Measurements from ENCODE around the gene ZIC1. TPM values are rescaled to one million over a fixed set of nuclear protein-coding genes. Genes with fewer than 3 reads are reported as not detected.

ZIC1 gene
- total RNA-seq, 1 donor from 2014 or later: not detected

- no peaks in the 10 kb centered on the region for H3K36me3 ChIP-seq (ENCODE audit: control insufficient read depth, insufficient read depth, low read length)
- no peak for DNase-seq (ENCODE audit: low read depth)
- peaks cover 91% of the 10 kb centered on the region for H3K27me3 ChIP-seq (ENCODE audit: control insufficient read depth, insufficient read depth, low read length)
- no peak for TF ChIP-seq CTCF (IDR thresholded peaks at IDR 0.05; ENCODE audit: insufficient read depth, low read length, poor library complexity, severe bottlenecking)
- no peak overlapping the region for H3K4me3 ChIP-seq (ENCODE audit: low read depth, low read length)
These were observed 15.8 kb upstream of the ZIC1 start for GRCh38 chr3:147393261-147393942.

- Histone ChIP-seq H3K36me3 (ENCODE audit: control insufficient read depth, insufficient read depth, low read length) (no peaks in the 10 kb centered on the region), H3K4me3 (ENCODE audit: low read depth, low read length) (no peak overlapping the region), H3K27me3 (ENCODE audit: control insufficient read depth, insufficient read depth, low read length) (peaks cover 88% of the 10 kb centered on the region)
- no peak for DNase-seq (ENCODE audit: low read depth)
- TF ChIP-seq CTCF (IDR thresholded peaks at IDR 0.05; ENCODE audit: insufficient read depth, low read length, poor library complexity, severe bottlenecking): no peak
These were observed 15.0 kb upstream of the ZIC1 start for GRCh38 chr3:147393943-147394883.

GRCh38 chr3:147394884-147395225 is 14.3 kb upstream of the ZIC1 start:
- no peak overlapping the region for H3K4me3 ChIP-seq (ENCODE audit: low read depth, low read length)
- no peaks in the 10 kb centered on the region for H3K36me3 ChIP-seq (ENCODE audit: control insufficient read depth, insufficient read depth, low read length)
- H3K27me3 ChIP-seq (ENCODE audit: control insufficient read depth, insufficient read depth, low read length): peaks cover 85% of the 10 kb centered on the region
- no peak for TF ChIP-seq CTCF (IDR thresholded peaks at IDR 0.05; ENCODE audit: insufficient read depth, low read length, poor library complexity, severe bottlenecking)
- DNase-seq (ENCODE audit: low read depth): no peak

- H3K4me3 ChIP-seq (ENCODE audit: low read depth, low read length): no peak overlapping the region
- DNase-seq (ENCODE audit: low read depth): no peak
- no peak for TF ChIP-seq CTCF (IDR thresholded peaks at IDR 0.05; ENCODE audit: insufficient read depth, low read length, poor library complexity, severe bottlenecking)
- peaks cover 81% of the 10 kb centered on the region for H3K27me3 ChIP-seq (ENCODE audit: control insufficient read depth, insufficient read depth, low read length)
- no peaks in the 10 kb centered on the region for H3K36me3 ChIP-seq (ENCODE audit: control insufficient read depth, insufficient read depth, low read length)
These were observed 13.1 kb upstream of the ZIC1 start for GRCh38 chr3:147395899-147396711.

DNA sequence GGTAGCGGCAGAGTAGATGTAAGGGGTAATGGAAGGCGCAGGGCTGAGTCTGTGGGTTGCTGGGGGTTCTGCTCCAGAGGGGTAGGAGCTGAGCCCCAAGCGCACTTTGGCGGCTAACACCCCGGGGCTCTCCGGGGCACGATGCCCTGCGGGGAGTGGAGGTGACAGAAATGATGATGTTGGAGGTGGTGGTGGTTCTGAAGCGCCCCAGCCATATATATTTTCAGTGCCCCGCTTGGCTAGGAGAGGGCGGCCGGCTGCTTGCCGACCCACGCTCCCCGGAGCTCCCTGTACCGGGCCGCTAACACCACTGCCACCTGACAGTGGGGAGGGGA is 12.5 kb upstream of the ZIC1 start:
- Histone ChIP-seq H3K27me3 (ENCODE audit: control insufficient read depth, insufficient read depth, low read length) (peaks cover 77% of the 10 kb centered on the region), H3K4me3 (ENCODE audit: low read depth, low read length) (no peak overlapping the region), H3K36me3 (ENCODE audit: control insufficient read depth, insufficient read depth, low read length) (no peaks in the 10 kb centered on the region)
- DNase-seq (ENCODE audit: low read depth): no peak
- no peak for TF ChIP-seq CTCF (IDR thresholded peaks at IDR 0.05; ENCODE audit: insufficient read depth, low read length, poor library complexity, severe bottlenecking)

Data from kidney epithelial cell (primary cell).